GM21390 (cell line): Measurements from ENCODE around the gene DCST1.

Experiments
- ATAC-seq: cut with Tn5 transposase; IDR thresholded peaks from one replicate; pipeline ENCODE4 v1.9.1; 2021; ENCODE audit not compliant: unreplicated experiment

Gene DCST1

DNA sequence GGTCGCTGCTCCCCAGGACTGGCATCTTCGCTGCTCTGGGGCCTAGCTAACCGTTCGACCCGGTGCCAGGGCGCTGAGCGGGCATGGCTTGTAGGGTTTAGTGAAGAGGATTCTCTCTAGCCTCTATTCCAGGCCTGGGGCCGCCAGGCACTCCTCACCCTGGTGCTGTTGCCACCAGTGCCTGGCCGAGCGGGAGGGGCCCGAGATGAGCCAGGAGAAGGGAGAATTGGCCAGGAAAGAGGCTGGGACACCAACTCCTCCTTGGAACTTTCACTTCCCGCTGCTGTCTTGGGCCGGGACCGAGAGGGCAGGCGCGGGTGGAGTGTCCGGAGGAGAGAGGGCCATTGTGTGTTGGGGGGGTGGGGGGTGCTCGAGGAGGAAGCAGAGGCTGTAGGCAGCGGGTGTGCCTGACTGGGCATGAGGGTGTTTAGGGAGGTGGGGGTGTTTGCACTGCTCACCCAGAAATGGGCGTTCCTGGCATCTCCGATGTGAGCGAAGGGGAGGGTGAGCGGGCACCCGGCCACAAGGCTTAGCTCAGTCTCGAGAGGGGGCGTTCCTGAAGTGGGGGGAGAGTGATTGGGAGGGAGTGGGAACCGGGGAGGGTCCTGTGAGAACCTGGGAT, 18.3 kb downstream of the DCST1 start:
- no peak for ATAC-seq

DNA sequence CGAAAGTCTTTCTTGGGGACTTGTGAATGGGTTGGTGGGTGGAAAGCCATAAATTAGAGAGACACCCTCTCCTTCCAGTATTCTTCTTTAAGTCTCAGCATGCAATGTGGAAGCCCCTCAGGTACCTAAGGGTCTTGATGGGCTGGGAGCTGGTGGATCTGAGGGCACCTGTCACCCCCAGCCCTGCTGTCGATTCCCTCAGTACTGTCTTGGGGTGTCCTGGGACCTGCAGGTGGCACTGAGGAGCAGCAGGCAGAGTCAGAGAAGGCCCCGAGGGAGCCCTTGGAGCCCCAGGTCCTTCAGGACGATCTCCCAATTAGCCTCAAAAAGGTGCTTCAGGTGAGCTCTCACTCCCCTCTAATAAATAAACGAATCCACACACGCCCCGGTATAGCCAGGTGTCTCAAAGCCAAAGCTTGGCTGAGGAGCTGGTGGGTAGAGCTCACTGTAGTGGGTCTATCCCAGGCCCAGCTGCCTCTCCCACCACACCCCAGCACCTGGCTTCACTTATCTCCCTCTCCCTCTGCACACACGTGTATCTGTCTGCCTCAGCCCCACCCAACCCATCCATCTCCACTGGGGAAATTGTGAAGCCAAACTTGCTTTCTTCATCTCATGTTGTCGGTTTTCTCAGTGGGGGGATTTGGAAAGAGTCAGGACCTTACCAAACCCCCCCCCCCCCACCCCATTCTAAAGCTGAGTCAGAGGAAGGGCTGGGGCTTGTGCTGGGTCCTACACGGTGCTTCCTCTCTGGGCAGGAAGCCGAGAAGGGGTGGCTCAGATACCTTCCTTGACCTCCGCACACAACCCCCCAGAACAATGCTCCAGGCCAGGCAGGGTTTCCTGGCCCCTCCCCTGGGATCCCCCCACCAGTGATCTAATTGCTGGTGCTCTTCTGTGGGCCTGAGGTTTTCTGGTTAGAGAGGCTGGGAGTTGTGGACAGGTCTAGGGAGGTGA, 19.1 kb downstream of the DCST1 start:
- ATAC-seq, result no peak

DNA sequence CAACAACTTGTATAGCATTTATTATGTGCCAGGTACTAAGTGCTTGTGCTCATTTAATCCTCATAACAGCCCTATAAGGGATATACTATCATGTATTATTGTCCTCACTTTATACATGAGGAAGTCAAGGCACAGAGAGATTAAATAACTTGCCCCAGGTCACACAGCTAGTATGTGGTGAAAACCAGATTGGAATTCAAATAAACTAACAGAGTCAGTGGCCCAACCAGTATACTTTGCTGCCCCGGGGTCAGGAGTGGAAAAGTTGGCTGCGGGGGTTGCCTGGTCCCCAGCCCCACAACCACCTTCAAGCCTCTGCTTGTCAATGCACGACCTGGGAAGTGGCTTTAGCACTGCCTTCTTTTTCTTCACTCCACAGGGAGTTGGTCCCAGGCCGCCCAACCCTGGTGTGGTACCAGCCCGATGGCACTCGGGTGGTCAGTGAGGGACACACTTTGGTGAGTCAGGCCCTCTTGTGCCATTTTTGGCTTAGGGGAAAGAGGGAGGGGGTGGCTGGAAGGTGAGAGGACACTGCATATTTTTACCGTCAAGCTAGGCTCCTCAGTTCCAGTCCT, 20.0 kb downstream of the DCST1 start:
- no peak for ATAC-seq

DNA sequence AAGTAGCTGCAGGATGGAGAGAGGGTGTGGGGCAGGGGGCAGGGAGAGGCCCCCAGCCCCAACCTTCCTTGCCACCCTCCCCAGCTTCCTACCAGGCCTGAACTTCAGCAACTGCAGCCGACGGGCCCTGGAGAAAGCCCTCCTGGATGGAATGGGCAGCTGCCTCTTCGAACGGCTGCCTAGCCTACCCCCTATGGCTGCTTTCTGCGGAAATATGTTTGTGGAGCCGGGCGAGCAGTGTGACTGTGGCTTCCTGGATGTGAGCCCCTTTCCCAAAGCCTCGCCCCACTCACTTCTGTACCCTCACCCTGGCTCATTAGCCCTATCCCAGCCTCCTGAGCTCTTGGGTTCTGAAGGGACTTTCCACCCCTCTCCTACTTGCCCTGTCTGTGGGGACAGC, 23.5 kb downstream of the DCST1 start:
- no peak for ATAC-seq

DNA sequence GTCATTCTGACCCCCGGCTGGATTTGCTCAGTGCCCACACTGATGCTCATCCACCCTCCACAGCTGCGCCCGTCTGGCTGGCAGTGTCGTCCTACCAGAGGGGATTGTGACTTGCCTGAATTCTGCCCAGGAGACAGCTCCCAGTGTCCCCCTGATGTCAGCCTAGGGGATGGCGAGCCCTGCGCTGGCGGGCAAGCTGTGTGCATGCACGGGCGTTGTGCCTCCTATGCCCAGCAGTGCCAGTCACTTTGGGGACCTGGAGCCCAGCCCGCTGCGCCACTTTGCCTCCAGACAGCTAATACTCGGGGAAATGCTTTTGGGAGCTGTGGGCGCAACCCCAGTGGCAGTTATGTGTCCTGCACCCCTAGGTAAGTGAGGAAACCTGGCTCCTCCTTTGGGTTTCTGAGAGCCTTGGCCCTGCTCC, 24.2 kb downstream of the DCST1 start:
- no peak for ATAC-seq

DNA sequence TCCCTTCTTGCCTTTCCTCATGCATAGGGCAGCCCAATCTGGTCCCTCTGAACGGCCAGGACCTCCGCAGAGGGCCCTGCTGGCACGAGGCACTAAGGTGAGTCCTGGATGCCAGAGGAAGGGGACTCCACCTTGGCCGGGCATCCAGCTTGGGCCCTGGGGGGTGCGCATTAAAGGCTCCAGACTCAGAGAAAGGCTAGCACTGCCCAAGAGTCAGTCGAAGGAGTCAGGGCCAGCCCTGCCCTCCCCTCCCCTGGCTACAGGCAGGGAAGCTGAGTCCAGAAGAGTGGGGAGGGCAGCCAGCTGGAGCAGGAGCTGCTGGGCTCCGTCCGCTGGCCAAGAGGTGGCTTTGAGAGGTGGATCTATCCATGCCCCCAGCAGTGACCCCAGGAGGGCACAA, 27.1 kb downstream of the DCST1 start:
- ATAC-seq, result no peak

DNA sequence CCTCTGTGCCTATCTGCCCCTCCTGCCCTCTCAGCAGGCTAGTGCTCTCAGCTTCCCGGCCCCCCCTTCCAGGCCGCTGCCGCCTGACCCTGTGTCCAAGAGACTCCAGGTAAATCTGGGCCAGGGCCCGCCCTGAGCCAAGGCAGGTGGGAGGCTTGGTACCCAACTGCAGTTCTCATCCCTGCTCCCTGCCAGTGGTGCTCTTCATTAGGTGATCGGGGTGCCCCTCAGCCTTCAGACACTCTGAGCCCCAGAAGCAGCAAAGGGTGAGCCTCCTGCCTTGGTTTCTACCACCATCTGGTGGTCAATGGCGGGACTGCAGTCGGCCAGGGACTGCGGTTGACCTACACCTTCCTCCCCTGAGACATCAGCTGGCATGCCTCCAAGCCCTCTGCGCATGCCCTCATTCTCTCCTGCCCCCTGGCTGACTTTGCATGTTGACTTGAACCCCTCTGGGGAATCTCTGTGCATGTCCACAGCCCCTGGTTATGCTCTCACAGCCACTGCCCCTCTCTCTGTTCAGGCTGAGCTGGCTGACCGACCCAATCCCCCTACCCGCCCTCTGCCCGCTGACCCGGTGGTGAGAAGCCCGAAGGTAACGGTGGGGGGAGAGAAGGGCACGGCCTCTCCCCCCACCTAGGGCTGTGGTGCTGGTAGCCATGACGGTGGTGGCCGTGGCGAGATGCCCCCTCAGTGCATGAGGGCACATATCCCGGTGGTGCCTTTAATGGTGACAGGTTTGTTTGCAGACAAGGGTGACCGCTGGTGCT, 27.9 kb downstream of the DCST1 start:
- no peak for ATAC-seq

DNA sequence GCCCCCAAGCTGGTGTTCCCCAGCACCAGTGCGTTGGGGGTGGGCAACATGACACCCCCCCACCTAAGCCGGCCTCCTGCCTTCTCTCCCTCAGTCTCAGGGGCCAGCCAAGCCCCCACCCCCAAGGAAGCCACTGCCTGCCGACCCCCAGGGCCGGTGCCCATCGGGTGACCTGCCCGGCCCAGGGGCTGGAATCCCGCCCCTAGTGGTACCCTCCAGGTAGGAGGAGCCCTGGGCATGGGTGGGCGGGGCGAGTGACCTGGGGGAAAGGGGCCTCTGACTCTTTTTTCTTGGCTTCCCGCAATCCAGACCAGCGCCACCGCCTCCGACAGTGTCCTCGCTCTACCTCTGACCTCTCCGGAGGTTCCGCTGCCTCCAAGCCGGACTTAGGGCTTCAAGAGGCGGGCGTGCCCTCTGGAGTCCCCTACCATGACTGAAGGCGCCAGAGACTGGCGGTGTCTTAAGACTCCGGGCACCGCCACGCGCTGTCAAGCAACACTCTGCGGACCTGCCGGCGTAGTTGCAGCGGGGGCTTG, 28.6 kb downstream of the DCST1 start:
- ATAC-seq, result no peak

DNA sequence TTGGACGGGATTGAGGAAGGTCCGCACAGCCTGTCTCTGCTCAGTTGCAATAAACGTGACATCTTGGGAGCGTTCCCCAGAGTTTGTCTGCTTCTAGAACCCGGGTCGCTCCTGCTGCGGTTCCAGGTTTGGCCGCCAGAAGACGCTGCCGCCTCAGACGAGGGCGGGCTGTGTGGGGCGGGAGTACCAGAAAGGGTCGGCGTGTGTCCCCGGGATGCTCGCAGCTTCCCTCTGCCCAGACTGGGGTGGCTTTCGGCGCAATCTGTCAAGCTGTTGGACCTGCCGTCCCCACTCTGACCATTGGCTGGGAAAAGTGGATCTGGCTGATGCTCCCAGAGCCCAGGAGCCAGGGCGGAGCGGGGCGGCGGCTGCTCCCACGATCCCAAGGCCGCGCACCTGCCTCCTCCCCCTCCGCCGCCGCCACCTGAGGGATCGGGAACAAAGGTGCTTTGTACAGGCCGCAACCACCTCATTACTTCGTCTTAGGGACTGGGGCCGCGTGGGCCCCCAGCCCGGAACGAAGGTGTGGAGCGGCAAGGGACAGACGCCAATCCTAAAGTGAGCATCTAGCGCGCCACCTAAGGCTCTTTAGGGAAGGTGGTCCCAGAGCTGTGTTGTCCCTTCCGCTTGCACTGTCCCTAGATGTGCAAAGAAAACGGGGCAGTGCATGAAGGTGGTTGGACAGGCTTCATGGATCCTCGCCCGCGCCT, 29.2 kb downstream of the DCST1 start:
- ATAC-seq, result no peak

DNA sequence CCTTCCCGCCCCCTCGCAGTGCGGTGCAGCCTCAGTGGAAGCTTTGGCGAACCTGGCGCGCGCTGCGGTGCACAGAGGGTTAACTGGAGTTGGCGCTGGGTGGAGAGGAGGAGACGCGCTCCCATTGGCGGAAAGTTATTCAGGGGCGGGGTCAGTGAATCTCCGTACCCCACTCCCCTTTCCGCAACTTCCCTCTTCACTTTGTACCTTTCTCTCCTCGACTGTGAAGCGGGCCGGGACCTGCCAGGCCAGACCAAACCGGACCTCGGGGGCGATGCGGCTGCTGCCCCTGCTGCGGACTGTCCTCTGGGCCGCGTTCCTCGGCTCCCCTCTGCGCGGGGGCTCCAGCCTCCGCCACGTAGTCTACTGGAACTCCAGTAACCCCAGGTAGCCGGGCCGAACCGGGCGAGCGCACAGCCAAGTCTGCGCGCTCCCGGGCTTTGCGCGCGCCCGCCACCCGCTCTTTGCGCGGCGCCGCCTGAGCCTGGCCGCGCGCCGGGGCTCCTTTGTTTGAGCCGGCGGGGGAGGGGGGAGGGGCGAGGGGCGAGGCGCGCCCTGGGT, 30.0 kb downstream of the DCST1 start, which contains the start of gene EFNA4:
Gene EFNA4, plus strand, starts transcription at position 191 of the 561 bp plus-strand sequence. Its CDS starts 84 bp downstream, at position 275.
- peak; percentile 60 for ATAC-seq

DNA sequence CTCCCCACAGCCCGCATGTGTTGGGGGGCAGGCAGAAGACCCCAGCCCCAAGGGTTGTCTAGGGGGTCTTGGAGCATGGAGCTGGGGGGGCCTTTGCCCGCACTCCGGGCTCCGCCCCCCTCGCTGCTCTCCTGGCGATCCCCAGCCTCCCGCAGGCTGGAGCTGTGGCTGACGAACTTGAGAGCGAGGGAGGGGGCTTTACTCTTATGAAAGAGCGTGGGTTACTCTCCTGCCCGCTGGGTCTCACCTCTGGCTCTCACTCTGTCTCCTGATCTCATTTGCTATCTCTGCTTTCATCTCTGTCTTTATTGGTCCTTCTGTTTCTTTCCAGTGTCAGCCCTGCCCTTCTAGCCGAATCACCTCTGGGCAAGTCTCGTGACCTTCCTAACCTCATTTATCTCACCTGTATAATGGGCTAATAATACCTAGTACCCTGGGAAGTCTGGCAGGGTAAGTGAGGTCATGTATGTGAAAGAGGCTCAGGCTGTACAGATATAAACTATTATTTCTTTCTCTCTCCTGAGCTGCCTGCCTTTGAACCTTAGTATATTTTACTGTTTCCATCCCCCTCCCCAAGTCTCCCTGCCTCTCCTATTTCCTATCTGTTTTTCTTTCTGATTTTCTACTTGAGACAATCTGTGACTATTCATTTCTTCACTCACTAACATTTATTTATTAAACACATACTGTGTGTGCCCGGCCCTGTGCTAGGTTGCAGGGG, 30.6 kb downstream of the DCST1 start:
- ATAC-seq, result no peak

DNA sequence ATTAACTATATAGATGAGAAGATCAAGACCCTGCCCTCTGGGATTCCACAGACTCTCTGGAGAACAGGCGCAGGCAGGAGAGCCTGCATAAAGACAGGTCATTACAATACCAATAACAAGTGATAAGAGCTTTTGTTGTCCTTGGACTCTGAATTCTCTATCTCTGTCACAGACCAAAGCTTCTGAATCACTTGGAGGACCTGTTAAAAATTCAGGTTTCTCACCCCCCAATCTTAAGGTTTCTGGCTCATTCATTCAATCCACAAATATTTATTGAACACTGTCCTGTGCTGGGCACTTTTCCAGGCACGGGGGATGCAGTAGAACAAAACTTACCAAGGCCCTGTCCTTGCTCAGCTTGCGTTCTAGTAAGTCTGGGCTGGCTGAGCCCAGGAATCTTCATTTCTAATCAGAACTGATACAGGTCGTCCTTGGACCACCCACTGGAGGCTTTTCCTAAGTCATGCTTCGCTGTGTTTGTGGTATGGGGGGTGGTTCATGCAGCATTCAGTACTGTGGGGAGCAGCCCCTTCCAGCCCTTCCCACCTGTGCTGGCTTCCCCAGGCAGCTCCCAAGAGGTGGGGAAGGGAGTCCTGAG, 31.3 kb downstream of the DCST1 start:
- ATAC-seq, result no peak

DNA sequence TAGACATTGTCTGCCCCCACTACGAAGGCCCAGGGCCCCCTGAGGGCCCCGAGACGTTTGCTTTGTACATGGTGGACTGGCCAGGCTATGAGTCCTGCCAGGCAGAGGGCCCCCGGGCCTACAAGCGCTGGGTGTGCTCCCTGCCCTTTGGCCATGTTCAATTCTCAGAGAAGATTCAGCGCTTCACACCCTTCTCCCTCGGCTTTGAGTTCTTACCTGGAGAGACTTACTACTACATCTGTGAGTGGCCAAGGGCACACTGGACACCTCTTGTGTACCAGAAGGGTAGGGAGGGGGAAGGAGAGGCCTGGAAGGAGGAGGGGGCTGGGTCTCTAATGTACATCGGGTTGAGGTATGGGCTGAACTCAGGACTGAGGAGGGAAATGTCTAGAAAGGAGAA, 33.2 kb downstream of the DCST1 start:
- ATAC-seq, result no peak

DNA sequence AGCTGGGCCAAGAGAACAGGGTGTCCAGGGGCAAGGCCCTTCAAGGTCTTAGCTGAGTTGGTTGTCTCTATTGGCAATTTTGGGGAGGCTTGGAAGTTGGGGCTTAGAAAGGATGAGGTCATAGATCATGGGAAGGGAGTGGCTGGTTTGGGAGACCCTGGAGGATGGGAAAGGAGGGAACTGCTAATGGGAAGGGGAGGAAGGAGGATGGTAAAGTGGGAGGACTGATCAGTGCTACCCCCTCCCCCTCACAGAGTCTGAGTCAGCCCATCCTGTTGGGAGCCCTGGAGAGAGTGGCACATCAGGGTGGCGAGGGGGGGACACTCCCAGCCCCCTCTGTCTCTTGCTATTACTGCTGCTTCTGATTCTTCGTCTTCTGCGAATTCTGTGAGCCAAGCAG, 35.0 kb downstream of the DCST1 start:
- ATAC-seq, result no peak

DNA sequence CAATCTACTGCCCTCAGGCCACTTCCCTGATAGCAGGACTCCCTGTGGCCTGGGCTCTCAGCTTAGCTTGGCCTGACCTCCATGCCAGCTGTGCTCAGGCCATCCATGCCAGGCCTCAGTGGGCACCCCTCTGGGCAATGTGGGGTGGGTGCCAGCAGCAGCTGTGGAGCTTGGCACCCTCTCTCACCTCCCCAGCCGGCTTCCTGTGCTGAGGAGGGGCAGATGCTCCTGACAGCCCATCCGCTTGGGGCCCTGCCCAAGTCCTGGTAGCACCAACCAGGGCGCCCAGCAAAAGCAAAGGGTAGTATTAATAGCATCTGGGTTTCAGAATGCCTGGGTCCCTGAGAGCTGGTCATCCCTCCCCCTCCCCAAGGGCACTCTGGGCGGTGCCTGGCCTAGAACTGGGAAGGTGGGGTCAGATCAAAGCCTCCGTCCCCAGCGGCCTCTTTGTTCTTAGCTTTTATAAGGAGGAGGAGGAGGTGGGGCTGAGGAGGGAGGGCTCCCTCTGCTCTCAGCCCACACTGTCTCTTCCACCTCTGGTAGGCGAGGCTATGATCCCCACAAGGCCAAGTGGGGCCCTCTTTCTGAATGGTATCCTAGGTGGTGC, 36.0 kb downstream of the DCST1 start:
- ATAC-seq, result no peak

DNA sequence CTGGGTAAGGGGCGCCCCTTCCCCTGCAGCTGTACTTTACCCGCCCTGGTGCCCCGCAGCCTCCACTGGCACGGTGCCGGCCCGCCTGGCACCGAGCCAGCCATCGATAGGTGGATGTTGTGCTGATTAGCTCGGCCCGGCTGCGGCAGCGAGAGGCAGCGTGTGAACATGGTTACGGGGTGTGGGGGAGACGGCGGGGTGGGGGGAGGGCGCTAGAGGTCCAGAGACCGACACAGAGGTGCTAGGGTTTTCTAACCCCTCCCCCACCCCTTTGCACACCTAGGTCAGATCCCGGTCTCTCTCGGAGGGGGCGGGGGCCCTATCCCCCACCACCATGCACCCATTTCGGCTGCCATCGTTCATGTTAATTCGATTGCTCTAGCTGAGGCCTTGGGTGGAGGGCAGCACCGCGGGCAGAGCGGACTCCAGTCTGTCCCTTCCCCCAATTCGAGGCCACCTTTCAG, 36.6 kb downstream of the DCST1 start:
- no peak for ATAC-seq

DNA sequence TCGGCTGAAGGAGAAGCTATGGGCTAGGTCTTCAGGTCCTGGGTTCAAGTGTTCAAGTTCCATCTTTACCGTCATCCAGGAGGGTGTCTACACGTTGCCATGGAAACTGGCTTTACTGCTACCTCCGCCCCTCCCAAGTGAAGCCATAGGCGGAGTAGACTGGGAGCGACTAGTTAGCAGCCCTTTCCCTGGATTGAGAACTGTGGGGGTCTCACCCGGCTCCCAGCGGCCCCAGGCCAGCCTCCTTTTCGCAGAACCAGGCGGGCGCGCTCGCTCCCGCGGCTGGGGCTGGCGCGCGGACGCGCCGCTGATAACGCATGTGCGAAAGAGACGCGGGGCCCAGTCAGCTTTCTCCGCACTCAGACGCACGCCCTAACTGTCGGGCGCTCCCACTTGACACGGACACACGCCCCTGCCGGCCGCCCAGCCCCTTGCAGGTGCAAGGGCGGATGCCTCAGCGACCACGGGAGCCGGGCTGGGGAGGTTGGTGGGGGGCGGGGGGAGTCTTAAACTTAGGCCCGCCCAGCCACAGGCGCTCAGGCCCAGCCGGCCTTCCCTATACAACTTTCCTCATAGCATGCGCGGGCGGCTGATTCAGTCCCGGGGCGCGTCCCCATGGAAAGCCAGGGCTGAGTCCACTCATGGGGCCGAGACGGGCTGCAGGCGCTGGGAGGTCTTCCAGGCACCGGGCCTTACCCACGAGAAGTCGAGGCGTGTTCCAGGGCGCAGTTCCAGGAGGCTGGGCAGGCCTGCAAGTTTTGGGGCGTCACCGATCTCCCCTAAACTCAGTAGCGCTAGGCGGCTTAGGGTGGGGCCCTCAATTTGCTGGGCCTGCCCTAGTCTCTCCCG, 37.3 kb downstream of the DCST1 start:
- ATAC-seq, result peak; percentile 64
